PC-3 (cell line): ENCODE results near the gene GUCY2F.

ENCODE experiments used
- CTCF ChIP-seq: fragments of 300-600 bp; sonication (generic); conservative IDR thresholded peaks from 2 replicates; pipeline ENCODE4 v1.5.1; 2017; ENCODE audit warnings: antibody characterized with exemption, low read depth, mild to moderate bottlenecking, low read length
- EZH2 ChIP-seq: fragments of 300-600 bp; sonication (generic); IDR thresholded peaks from one replicate; pipeline ENCODE4 v1.6.1; 2017; ENCODE audit warnings: antibody characterized with exemption, mild to moderate bottlenecking, low read length; ENCODE audit not compliant: unreplicated experiment

- TF ChIP-seq EZH2 (no peak), CTCF (no peak)
Measured at GRCh38 chrX:109345856-109346255, 136.0 kb downstream of the GUCY2F start.
